Neural cell (in vitro differentiated cells): Measurements from ENCODE around the gene CCR3. TPM values are rescaled to one million over a fixed set of nuclear protein-coding genes. Genes with fewer than 3 reads are reported as not detected.

Experiments used
- H2AFZ ChIP-seq: fragments of 200-600, 300-800 bp; sonication (generic), shearing (Covaris generic); 2 replicates; pipeline ENCODE4 v1.6.0; 2014; ENCODE audit warnings: low read depth, mild to moderate bottlenecking, antibody characterized with exemption, low read length, moderate library complexity
- H3F3A ChIP-seq: fragments of 200-600 bp; shearing (Covaris generic); 2 replicates; pipeline ENCODE4 v1.6.1; 2016; ENCODE audit warnings: mild to moderate bottlenecking, moderate library complexity, mixed read lengths, antibody characterized with exemption, low read length; ENCODE audit not compliant: insufficient read depth, poor library complexity, severe bottlenecking
- H3K27ac ChIP-seq: fragments of 200-600, 300-800 bp; sonication (generic), shearing (Covaris generic); 2 replicates; pipeline ENCODE4 v1.5.1; 2014; ENCODE audit warnings: mild to moderate bottlenecking, low read length, moderate library complexity
- H3K27me3 ChIP-seq: fragments of 300-800, 200-600 bp; sonication (generic), shearing (Covaris generic); 2 replicates; pipeline ENCODE4 v1.6.0; 2014; ENCODE audit warnings: mild to moderate bottlenecking, low read depth, low read length, moderate library complexity; ENCODE audit not compliant: insufficient read depth
- H3K36me3 ChIP-seq: fragments of 300-800, 200-600 bp; sonication (generic), shearing (Covaris generic); 2 replicates; pipeline ENCODE4 v1.5.1; 2014; ENCODE audit warnings: mild to moderate bottlenecking, antibody characterized with exemption, low read length, moderate library complexity; ENCODE audit not compliant: insufficient read depth
- H3K4me2 ChIP-seq: fragments of 300-800, 200-600 bp; sonication (generic), shearing (Covaris generic); 2 replicates; pipeline ENCODE4 v1.6.0; 2014; ENCODE audit warnings: mild to moderate bottlenecking, low read length
- H3K4me3 ChIP-seq: fragments of 300-800, 200-600 bp; sonication (generic), shearing (Covaris generic); 2 replicates; pipeline ENCODE4 v1.5.1; 2014; ENCODE audit warnings: mild to moderate bottlenecking, low read length, moderate library complexity
- H3K79me2 ChIP-seq: fragments of 200-600 bp; shearing (Covaris generic); replicated peaks from 2 replicates; pipeline ENCODE4 v1.6.0; 2014; ENCODE audit warnings: mild to moderate bottlenecking, low read length, moderate library complexity; ENCODE audit not compliant: insufficient read depth
- H3K9ac ChIP-seq: fragments of 300-800, 200-600 bp; sonication (generic), shearing (Covaris generic); 2 replicates; pipeline ENCODE4 v1.6.1; 2016; ENCODE audit warnings: mild to moderate bottlenecking, low read length, mixed read lengths
- H3K9me2 ChIP-seq: fragments of 200-600 bp; shearing (Covaris generic); 2 replicates; pipeline ENCODE4 v1.6.1; 2016; ENCODE audit warnings: mild to moderate bottlenecking, low read length, mixed read lengths; ENCODE audit not compliant: insufficient read depth
- H3K9me3 ChIP-seq: fragments of 200-600, 300-800 bp; sonication (generic), shearing (Covaris generic); 2 replicates; pipeline ENCODE4 v1.6.1; 2016; ENCODE audit warnings: mild to moderate bottlenecking, mixed run types, low read length, moderate library complexity, mixed read lengths
- H4K20me1 ChIP-seq: fragments of 200-600 bp; shearing (Covaris generic); 2 replicates; pipeline ENCODE4 v1.6.1; 2016; ENCODE audit warnings: mild to moderate bottlenecking, mixed run types; ENCODE audit not compliant: insufficient read depth
- CTCF ChIP-seq: fragments of 450-650 bp; IDR thresholded peaks from 2 replicates; pipeline ENCODE4 v1.5.1; 2014; ENCODE audit warnings: antibody characterized with exemption, mild to moderate bottlenecking, moderate library complexity; ENCODE audit not compliant: poor library complexity, severe bottlenecking
- EP300 ChIP-seq: fragments of 450-650 bp; conservative IDR thresholded peaks from 2 replicates; pipeline ENCODE4 v1.6.1; 2014; ENCODE audit warnings: antibody characterized with exemption, mild to moderate bottlenecking, moderate library complexity; ENCODE audit not compliant: poor library complexity, severe bottlenecking
- EZH2 ChIP-seq: fragments of 200-600, 300-800 bp; shearing (Covaris generic), sonication (generic); IDR thresholded peaks from 2 replicates; pipeline ENCODE4 v1.6.1; 2014; ENCODE audit warnings: antibody characterized with exemption, low read length, borderline replicate concordance, mild to moderate bottlenecking; ENCODE audit not compliant: insufficient read depth, poor library complexity, severe bottlenecking
- MXI1 ChIP-seq: fragments of 450-650 bp; conservative IDR thresholded peaks from 2 replicates; pipeline ENCODE4 v1.6.1; 2014; ENCODE audit warnings: antibody characterized with exemption, mild to moderate bottlenecking; ENCODE audit not compliant: poor library complexity, severe bottlenecking
- POLR2AphosphoS5 ChIP-seq: IDR thresholded peaks from 2 replicates; pipeline ENCODE4 v1.6.1; 2012
- RAD21 ChIP-seq: fragments of 450-650 bp; conservative IDR thresholded peaks from 2 replicates; pipeline ENCODE4 v1.6.1; 2014; ENCODE audit warnings: antibody characterized with exemption, mild to moderate bottlenecking, moderate library complexity
- REST ChIP-seq: IDR thresholded peaks from 2 replicates; pipeline ENCODE4 v1.6.1; 2012; ENCODE audit warnings: borderline replicate concordance
- SMC3 ChIP-seq: fragments of 450-650 bp; conservative IDR thresholded peaks from 2 replicates; pipeline ENCODE4 v1.6.1; 2014; ENCODE audit warnings: antibody characterized with exemption, mild to moderate bottlenecking, moderate library complexity; ENCODE audit not compliant: poor library complexity
- TAF1 ChIP-seq: IDR thresholded peaks from 2 replicates; pipeline ENCODE4 v1.6.1; 2012; ENCODE audit warnings: low read depth
- polyA plus RNA-seq: library from polyadenylated mRNA; depleted of rRNA; stranded (reverse); fragments of >200 nt; gene quantifications from 2 replicates; pipeline ENCODE4 v1.2.3, GENCODE V29; 2014

The CCR3 gene
- polyA plus RNA-seq, 1 donor from 2014 or later, result not detected

GRCh38 chr3:46200790-46201189 lies 41.5 kb upstream of the CCR3 start:
- Histone ChIP-seq H3F3A (no peaks in the 10 kb centered on the region), H3K27ac (no peak overlapping the region), H3K4me2 (no peak overlapping the region), H3K27me3 (no peaks in the 10 kb centered on the region), H3K79me2 (no peaks in the 10 kb centered on the region), H3K9me2 (no peaks in the 10 kb centered on the region), H3K9ac (no peak overlapping the region), H2AFZ (no peak overlapping the region), H3K9me3 (no peaks in the 10 kb centered on the region), H3K4me3 (no peak overlapping the region), H4K20me1 (no peaks in the 10 kb centered on the region), H3K36me3 (no peaks in the 10 kb centered on the region)
- TF ChIP-seq SMC3 (no peak), MXI1 (no peak), EZH2 (no peak), EP300 (no peak), RAD21 (no peak), POLR2AphosphoS5 (no peak), REST (no peak), TAF1 (no peak), CTCF (no peak)

- Histone ChIP-seq H3F3A (no peaks in the 10 kb centered on the region), H3K9me3 (no peaks in the 10 kb centered on the region), H3K4me2 (no peak overlapping the region), H3K27ac (no peak overlapping the region), H3K9ac (no peak overlapping the region), H3K79me2 (no peaks in the 10 kb centered on the region), H4K20me1 (no peaks in the 10 kb centered on the region), H3K9me2 (no peaks in the 10 kb centered on the region), H2AFZ (no peak overlapping the region), H3K36me3 (no peaks in the 10 kb centered on the region), H3K27me3 (no peaks in the 10 kb centered on the region), H3K4me3 (no peak overlapping the region)
- TF ChIP-seq POLR2AphosphoS5 (no peak), EP300 (no peak), MXI1 (no peak), RAD21 (no peak), CTCF (no peak), TAF1 (no peak), EZH2 (no peak), REST (no peak), SMC3 (no peak)
These were observed 39.7 kb upstream of the CCR3 start for GRCh38 chr3:46202535-46202934.
